ENCODE data around the gene KIF1B. TPM values are rescaled to one million over a fixed set of nuclear protein-coding genes. Genes with fewer than 3 reads are reported as not detected.
A peak's percentile ranks its signal among the peaks of the same experiment; 100 is the strongest.

The KIF1B gene
- total RNA-seq, 4 donors from 2014 or later: 46.0 to 88.0 (median 51.2) TPM

GRCh38 chr1:10396870-10397269, 186.5 kb downstream of the KIF1B start:
- no peak overlapping the region for H3K4me3 ChIP-seq
- no peak for DNase-seq (ENCODE audit: low spot score in 2 of 2)
- H3K4me1 ChIP-seq: peaks cover 26% of the 10 kb centered on the region
- H3K36me3 ChIP-seq: peaks cover 1% of the 10 kb centered on the region
- no peaks in the 10 kb centered on the region for H3K9me3 ChIP-seq
- H3K27ac ChIP-seq: no peak overlapping the region
- H3K27me3 ChIP-seq: no peaks in the 10 kb centered on the region
- TF ChIP-seq POLR2AphosphoS5 (IDR thresholded peaks at IDR 0.05) (no peak), POLR2A (IDR thresholded peaks at IDR 0.05) (no peak), CTCF (IDR thresholded peaks at IDR 0.05) (no peak), EP300 (IDR thresholded peaks at IDR 0.05) (no peak)
- 86% methylated on average over 3 of the region's 3 CpGs for WGBS

- H3K9me3 ChIP-seq: no peaks in the 10 kb centered on the region
- peak overlapping the region; percentile 66 for H3K4me3 ChIP-seq
- peaks cover 26% of the 10 kb centered on the region for H3K4me1 ChIP-seq
- no peak for DNase-seq (ENCODE audit: low spot score in 2 of 2)
- WGBS: 4% methylated on average over 12 of the region's 34 CpGs
- TF ChIP-seq EP300 (IDR thresholded peaks at IDR 0.05) (no peak), POLR2A (IDR thresholded peaks at IDR 0.05) (no peak), CTCF (IDR thresholded peaks at IDR 0.05) (no peak), POLR2AphosphoS5 (IDR thresholded peaks at IDR 0.05) (no peak)
- peaks cover 12% of the 10 kb centered on the region for H3K36me3 ChIP-seq
- no peak overlapping the region for H3K27ac ChIP-seq
- no peaks in the 10 kb centered on the region for H3K27me3 ChIP-seq
Measured at GRCh38 chr1:10398278-10398733, 187.9 kb downstream of the KIF1B start.

- TF ChIP-seq POLR2A (IDR thresholded peaks at IDR 0.05) (peak; percentile 21 to 63), CTCF (IDR thresholded peaks at IDR 0.05) (no peak), POLR2AphosphoS5 (IDR thresholded peaks at IDR 0.05) (peak in 1 of 3 donors; percentile 66), EP300 (IDR thresholded peaks at IDR 0.05) (no peak)
Measured at GRCh38 chr1:10398734-10399443, 188.5 kb downstream of the KIF1B start, which contains the start of gene PGD. Gene PGD (plus strand): TSS chr1:10399064. CDS start chr1:10399118, 54 bp downstream.

GRCh38 chr1:10399444-10399941, 189.1 kb downstream of the KIF1B start:
- Histone ChIP-seq H3K27ac (peak overlapping the region; percentile 81), H3K36me3 (peaks cover 23% of the 10 kb centered on the region), H3K9me3 (no peaks in the 10 kb centered on the region), H3K4me1 (peaks cover 26% of the 10 kb centered on the region), H3K4me3 (peak overlapping the region; percentile 66), H3K27me3 (no peaks in the 10 kb centered on the region)
- WGBS: 0% methylated on average over 21 of the region's 42 CpGs
- TF ChIP-seq CTCF (IDR thresholded peaks at IDR 0.05) (no peak), POLR2A (IDR thresholded peaks at IDR 0.05) (no peak), EP300 (IDR thresholded peaks at IDR 0.05) (no peak), POLR2AphosphoS5 (IDR thresholded peaks at IDR 0.05) (no peak)
- peak; percentile 67 to 83 for DNase-seq (ENCODE audit: low spot score in 2 of 2)

More at GRCh38 chr1:10398734-10399443, 188.5 kb downstream of the KIF1B start, which contains the start of gene PGD:
- no peaks in the 10 kb centered on the region for H3K9me3 ChIP-seq
- H3K36me3 ChIP-seq: peaks cover 17% of the 10 kb centered on the region
- H3K27ac ChIP-seq: peak within 1 kb of the TSS; percentile 81
- WGBS: under 1% methylated on average over 53 of the region's 76 CpGs
- no peaks in the 10 kb centered on the region for H3K27me3 ChIP-seq
- H3K4me3 ChIP-seq: peak within 1 kb of the TSS; percentile 66
- H3K4me1 ChIP-seq: peaks cover 26% of the 10 kb centered on the region
- DNase-seq (ENCODE audit: low spot score in 2 of 2): peak; percentile 99 to 100

GRCh38 chr1:10400013-10400412, 189.6 kb downstream of the KIF1B start:
- no peak for DNase-seq (ENCODE audit: low spot score in 2 of 2)
- Histone ChIP-seq H3K4me3 (peak overlapping the region; percentile 66), H3K27me3 (no peaks in the 10 kb centered on the region), H3K9me3 (no peaks in the 10 kb centered on the region), H3K36me3 (peaks cover 28% of the 10 kb centered on the region), H3K27ac (no peak overlapping the region), H3K4me1 (peaks cover 26% of the 10 kb centered on the region)
- 39% methylated on average over 8 of the region's 8 CpGs for WGBS
- TF ChIP-seq POLR2AphosphoS5 (IDR thresholded peaks at IDR 0.05) (no peak), EP300 (IDR thresholded peaks at IDR 0.05) (no peak), POLR2A (IDR thresholded peaks at IDR 0.05) (no peak), CTCF (IDR thresholded peaks at IDR 0.05) (no peak)
